GM19397 (cell line): ENCODE measurements around the gene PTGS1.
A peak's percentile ranks its signal among the peaks of the same experiment; 100 is the strongest.
"Not testable (repeated sequence)": the region's sequence is repeated elsewhere in the genome, so short reads cannot be mapped to it uniquely, and the experiment has no call there.

Source experiments
- ATAC-seq: cut with Tn5 transposase; IDR thresholded peaks from one replicate; pipeline ENCODE4 v1.9.1; 2021; ENCODE audit warnings: mild to moderate bottlenecking, moderate library complexity; ENCODE audit not compliant: unreplicated experiment

The PTGS1 gene

DNA sequence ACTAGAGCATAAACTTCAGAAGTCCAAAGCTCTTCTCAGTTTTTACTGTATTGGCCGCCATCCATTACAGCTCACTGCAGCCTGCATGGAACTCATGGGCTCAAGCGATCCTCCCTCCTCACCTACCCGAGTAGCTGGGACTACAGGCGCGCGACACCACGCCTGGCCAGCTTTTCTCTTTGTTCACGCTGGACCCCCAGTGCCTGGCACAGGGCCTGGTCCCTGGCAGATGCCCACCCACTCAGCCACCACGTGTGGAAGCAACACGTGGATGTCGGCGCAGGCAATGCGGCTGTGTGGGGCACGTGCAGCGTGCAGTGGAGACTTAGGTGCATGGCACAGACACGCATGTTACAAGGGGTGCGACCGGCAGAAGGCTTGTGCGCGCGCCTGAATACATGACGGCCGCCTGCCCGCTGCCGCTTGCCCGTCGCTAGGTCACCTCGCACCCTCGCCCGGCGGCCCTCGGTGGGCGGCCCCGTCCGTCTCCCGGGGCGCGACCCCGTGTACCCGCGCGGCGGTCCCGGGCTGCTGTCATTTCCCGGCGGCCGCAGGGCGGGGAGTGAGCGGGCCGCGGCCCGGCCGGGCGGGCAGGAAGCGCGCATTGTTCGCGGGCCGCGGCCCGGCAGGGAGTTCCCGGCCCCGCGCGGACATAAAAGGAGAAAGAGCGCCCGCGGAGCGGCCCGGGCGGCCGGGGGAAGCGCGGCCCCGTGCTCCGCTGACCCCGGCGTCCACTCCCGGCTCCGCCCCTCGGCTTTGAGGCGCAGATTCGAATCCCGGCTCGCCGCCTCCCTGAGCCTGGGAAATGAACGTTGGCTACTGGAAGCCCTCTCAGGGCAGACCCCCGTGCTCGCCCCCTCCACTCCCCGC is 24.1 kb upstream of the PTGS1 start:
- no peak for ATAC-seq

DNA sequence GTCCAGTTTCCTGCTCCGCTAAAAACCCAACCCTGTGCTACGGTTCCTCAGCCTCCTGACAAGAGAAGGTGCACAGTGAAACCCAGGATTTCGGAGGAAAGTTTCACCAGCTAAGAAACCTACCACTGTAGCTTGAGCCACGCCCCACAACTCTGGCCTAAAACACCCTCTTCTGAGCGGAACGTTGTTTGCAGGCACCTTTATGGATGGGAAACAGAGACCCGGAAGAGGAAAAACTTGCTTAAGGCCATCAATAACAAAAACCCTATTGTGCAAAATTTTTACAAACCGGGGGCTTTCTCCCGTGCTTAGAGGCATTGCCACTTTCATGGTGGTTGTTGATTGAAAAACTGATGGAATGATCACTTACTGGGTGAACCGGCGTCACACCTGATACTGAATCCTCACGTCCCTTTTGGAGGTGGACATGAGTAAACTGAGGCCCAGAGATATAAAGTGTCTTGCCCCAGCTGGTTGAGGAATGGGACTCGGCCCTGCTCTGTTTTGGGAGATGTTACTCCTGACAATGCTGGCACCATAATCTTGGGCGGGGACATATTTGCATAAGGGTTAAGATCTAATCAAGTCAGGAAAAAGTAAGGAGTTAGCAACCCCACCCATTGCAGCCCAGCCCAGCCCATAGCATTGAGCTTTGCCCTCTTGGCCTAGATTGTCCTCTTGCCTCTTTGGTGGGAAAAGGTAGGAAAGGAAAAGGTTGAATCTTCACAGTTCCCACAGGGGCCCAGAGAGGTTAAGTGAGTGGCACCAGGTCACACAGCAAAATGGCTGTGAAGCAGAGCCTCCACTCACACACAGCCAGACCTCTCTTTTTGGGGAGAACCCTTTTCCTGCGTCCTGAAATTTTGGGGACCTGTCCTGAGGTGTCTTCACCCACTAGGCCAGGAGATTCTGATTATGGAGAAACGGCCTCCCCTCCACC is 23.2 kb upstream of the PTGS1 start:
- ATAC-seq: no peak

DNA sequence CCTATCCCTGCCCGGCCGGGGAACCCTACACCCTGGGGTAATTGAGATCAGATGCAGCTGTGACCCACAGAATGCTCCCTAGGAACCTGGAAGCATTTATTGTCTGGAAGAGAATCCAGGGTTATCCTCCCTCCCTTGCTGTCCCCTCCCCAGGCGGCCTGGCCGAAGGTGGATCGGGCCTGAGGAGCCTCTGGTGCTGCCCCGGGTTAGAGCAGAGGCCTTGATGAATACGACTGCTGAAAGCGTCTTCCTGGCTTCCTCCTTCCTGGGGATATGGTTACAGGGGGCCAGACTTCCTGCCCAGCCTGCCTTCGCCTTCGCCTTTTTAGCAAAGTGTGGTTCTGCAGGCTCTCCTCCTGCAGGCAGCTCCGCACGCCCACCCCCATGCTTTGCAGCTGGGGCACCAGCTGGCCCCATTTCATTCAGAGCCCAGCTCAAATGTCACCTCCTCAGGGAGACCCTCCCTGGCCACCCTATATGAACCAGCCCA is 22.5 kb upstream of the PTGS1 start:
- no peak for ATAC-seq

DNA sequence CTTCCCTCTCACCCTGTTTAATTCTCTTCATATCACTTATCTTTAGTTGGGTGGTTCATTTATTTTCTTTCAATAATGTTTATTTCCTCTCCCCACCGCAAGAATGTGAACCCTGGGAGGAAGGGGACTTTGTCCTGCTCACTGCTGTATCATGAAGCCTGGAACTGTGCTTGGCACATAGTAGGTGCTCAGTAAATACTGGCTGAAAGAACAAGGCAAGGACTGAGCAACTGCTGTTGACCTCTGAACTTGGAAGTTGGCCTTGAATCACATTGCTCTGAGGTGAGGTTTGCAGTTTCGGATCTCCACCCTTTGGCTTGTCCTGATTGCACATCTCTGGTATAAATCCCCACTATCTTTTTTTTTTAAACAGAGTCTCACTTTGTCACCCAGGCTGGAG is 22.0 kb upstream of the PTGS1 start:
- no peak for ATAC-seq

- ATAC-seq: no peak
Measured at GRCh38 chr9:122349201-122349600, 21.6 kb upstream of the PTGS1 start.

GRCh38 chr9:122350577-122351355 is 20.1 kb upstream of the PTGS1 start:
- peak; percentile 78 for ATAC-seq

- ATAC-seq: no peak
Measured at GRCh38 chr9:122354536-122355199, 16.2 kb upstream of the PTGS1 start.

GRCh38 chr9:122355336-122355875 is 15.4 kb upstream of the PTGS1 start:
- no peak for ATAC-seq

GRCh38 chr9:122356627-122357026 is 14.2 kb upstream of the PTGS1 start:
- no peak for ATAC-seq

DNA sequence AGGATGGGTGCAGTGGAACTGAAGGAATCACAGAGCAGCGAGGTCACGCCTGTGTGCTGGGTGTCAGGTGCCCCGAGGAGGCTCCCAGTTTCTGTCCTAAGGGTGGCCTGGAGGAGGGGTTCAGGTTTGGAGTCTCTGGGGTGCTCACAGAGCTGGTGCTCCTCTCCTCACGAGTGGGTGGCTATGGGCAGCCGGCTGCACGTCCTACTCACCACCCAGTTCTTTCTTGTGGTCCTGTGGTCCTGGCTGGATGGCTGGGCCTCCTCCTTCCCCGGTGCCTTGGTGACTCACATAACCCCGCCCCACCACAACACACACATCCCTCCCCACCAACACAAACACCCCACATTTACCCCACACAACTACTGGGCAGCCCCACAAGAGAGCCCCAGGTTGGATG is 9.9 kb upstream of the PTGS1 start:
- ATAC-seq: no peak

DNA sequence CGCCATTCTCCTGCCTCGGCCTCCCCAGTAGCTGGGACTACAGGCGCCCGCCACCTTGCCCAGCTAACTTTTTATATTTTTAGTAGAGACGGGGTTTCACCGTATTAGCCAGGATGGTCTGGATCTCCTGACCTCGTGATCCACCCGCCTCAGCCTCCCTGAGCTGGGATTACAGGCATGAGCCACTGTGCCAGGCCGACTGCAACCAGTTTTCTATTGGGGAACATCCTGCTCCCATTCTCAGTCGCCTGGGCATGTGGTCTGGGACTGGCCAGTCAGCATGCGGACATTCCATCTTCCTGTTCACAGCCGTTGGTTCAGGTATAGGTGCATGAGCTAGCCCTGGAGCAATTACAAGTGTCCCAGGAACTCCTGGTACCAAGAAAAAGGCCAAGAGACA is 7.7 kb upstream of the PTGS1 start:
- ATAC-seq: not testable (repeated sequence)

- ATAC-seq: no peak
Measured at GRCh38 chr9:122364117-122364782, 6.6 kb upstream of the PTGS1 start.

DNA sequence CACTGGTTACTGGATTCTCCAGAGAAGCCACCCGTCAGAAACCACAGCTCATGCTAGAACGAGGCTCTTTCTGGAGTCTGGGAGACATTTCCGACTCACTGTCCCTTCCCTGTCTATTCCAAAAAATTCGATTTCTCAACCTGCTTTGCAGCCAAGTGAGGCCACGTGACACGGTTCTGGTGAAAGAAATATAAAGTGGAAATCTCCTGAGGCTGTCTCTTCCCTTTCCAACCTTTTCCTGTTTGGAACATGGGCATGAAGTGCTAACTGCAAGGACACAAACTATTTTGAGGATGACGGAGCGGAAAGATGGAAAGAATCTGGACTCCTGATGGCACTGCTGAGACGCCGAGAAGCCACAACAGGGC is 6.1 kb upstream of the PTGS1 start:
- ATAC-seq: no peak

- no peak for ATAC-seq
Measured at GRCh38 chr9:122366074-122366660, 4.7 kb upstream of the PTGS1 start.

GRCh38 chr9:122367065-122367464 is 3.8 kb upstream of the PTGS1 start:
- no peak for ATAC-seq

- no peak for ATAC-seq
Measured at GRCh38 chr9:122367774-122368460, 2.9 kb upstream of the PTGS1 start.

GRCh38 chr9:122368642-122369041 is 2.2 kb upstream of the PTGS1 start:
- no peak for ATAC-seq

DNA sequence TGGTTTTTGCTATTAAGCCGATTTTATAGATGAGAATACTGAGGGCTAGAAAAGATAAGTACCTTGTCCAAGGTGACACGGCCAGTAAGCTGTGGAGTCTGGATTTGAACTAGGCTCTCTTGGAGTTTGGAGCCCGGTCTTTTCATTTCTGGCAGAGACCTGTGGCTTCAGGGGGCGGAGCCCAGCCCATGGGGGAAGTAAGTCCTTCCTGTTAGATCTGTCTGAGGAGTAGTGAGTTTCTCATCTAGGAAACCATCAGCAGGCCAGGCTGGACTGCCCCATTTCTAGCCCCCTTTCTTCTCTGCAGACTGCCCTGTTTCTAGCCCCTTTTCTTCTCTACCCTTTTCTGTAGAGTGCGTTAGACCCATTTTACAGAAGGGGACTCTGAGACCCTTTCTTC is 521 bp upstream of the PTGS1 start:
- peak; percentile 27 for ATAC-seq

GRCh38 chr9:122371846-122372245 is 1.0 kb downstream of the PTGS1 start:
- no peak for ATAC-seq
